GM10847 (cell line): ENCODE results near the gene C3orf62.
A peak's percentile ranks its signal among the peaks of the same experiment; 100 is the strongest.

Experiments
- POLR2A ChIP-seq: IDR thresholded peaks from 2 replicates; pipeline ENCODE4 v1.6.1; 2011; ENCODE audit not compliant: insufficient read length; ENCODE audit errors: extremely low read depth

Gene C3orf62

DNA sequence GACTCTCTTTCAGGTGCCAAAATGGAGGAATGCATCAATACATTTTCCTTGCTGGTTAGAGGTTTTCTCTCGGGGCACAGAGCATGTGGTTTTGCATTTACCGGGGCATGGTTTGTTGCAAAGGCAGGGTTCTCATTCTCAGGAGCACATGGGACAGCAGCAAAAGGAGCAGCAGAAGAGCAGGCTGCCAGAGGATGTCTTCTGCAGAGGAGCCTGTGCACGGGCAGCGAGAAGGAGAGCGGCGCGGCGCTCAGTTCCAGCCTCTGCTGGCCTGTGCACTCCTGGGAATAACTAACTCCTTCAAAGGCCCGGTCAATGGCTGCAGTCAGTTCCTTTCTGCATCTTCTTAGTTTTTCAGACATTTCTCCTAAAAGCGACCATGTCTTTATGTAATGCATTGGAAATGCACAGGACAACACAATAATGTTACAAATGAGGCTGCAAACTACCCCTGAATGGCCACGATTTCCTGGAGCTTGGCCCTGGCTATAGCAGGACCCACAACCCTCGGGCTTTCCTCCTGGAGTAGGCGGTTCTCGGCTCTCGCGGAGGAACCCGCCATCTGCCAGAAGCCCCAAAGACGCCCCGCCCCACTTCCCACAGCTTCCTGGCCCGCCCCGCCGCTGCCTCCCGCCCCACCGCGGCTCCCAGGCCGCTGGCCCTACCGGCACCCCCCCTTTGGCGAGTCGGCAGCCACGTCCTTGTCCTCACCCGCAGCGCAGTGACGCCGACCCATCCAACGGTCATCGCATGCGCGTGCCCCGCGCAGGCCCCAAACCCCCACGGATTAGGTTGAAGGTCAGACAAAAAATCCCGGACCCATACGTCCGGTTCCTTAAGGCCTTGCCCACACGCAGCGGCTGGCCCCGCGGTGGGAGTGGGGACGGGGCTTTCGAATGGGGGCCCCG, at the start of gene C3orf62:
C3orf62 (minus strand) TSS at position 758 of the 908 bp plus-strand sequence; CDS start at position 398, 360 bp downstream.
- peak; percentile 47 for TF ChIP-seq POLR2A

DNA sequence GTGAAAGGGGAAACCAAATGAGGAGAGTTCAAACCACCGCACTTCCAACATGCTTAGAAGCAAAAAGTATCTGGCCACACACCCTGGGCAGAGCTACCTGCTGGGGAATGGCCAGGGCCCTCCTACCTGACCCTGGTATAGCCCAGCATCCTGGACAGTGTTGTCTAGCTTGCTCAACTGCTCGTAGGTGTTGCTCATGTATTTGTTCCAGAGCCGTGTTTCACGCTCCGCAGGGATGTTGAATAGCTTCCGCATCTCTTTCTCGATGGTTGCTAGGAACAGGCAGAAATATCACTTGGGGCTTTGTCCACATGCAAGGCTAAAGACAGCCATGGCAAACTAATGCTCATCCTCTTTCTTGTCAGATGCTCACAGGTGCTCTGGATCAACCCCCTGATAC, 47.7 kb upstream of the C3orf62 start:
- no peak for TF ChIP-seq POLR2A

- no peak for TF ChIP-seq POLR2A
Measured at GRCh38 chr3:49316696-49317457, 39.8 kb upstream of the C3orf62 start.

DNA sequence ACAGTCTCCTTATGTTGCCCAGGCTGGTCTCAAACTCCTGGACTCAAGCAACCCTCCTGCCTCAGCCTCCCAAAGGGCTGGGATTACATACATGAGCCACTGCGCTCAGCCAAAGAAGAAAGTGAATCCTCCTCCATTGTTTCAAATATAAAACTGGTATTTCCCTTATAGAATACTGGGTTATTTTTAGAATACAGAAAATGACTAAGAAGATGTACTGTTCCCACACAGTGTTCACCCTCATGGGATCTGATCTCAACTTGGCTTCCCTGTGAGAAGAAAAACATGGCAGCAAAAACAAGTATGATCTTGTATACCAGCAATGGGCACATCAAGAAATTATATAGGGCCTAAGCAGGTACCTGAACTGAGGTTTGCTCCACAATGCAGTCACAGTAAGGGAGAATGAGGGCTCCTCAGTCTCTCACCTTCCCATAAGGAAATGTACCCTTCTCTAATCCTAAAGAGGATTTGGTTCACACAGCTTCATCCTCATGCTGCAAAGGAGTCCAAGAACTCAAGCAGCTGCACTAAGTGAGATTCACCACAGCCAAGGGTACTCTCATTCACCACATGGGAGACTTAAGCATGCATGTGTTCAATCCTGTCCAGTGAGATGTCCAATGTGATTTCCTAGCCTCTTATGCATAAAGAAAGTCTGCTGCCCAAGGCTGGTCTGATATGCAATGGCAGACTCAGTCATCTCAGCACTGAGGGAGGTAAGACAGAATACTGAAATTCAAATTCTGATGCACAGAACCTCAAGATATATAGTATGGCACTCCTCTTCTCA, 37.1 kb upstream of the C3orf62 start:
- TF ChIP-seq POLR2A, result no peak

DNA sequence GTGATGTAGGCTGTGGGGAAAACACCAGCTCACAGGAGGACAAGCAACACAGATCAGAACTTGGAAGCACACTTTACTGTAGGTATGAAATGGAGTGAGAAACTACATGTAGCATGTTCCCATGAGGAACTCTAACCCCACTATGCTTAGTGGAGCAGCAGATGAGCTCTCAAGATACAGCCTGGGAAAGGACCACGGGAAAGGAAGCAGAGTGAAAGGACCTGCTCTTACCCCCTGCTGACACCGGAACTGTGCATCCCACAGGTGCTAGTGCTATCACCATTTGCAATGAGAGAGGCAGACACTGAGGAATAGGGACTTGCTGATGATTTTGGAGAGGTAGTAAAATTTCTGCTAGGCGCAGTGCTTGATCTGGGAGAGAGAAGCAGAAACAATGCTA, 34.3 kb upstream of the C3orf62 start:
- no peak for TF ChIP-seq POLR2A

DNA sequence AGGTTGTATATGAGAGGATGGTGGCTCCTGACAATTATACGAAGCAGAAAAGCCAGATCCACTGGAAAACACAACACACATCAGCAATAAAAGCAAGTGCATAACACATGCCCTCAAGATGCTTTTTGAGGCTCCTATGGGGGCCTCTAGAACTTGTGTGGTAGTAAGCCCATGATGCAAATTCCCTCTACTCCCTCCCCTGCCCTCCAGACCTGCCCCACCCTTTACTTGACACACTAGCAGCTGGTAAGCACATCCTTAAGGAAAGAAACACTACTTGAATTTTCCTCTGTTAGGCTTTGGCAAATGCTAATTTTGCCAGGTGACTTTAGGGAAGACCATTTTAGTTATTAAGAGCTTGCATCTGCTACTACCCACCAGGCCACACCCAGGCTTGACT, 33.6 kb upstream of the C3orf62 start:
- TF ChIP-seq POLR2A, result no peak

- TF ChIP-seq POLR2A, result no peak
Measured at GRCh38 chr3:49305608-49306007, 28.6 kb upstream of the C3orf62 start.

GRCh38 chr3:49302613-49303012, 25.6 kb upstream of the C3orf62 start:
- no peak for TF ChIP-seq POLR2A

GRCh38 chr3:49300595-49300994, 23.6 kb upstream of the C3orf62 start:
- no peak for TF ChIP-seq POLR2A

DNA sequence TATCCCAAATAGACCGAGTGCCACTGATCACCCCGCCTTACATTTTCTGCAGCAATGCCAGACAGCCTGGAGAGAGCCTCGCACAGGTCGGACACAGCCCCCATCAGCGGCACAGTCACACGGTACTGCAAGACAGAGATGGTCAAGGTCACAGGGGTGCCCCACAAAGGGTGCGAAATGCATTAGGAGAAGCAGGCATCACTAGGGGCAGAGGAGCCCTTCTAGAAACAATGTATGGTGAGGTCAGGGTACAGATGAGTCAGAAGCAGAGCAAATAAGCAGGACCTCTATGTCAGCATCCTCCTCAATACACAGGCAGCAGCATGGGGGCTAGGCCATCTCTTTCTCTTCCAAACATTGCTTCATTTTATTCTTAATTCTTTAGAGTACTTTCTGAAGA, 21.5 kb upstream of the C3orf62 start:
- no peak for TF ChIP-seq POLR2A

DNA sequence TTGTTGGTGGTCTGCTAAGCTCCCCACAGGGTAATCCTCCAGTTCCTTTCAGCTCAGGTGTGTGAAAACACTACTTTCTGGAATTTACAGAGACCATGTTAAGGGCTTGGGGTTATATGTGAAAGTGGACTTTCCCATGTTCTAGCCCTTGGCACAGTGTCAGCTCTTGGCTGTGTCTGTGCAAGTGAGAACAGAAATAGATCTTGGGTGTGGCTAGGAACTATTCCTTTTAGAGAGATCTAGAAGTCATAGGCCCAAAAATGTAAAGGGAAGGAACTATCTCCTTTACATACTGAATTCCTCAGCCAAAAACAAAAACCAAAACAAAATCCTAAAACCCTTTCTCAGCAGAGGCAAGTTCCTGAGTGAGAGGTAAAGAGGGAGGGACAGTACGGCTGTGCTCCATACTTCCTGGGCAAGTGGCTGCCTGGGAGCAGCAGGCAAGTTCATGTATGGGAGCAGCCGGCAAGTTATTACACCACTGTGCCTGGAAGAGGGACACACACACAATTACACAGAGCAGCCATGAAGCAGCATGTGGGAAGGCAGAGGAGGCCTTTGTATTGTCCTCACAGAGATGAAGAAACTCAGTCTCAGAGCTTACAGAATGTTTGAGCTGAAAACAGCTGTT, 19.9 kb upstream of the C3orf62 start:
- TF ChIP-seq POLR2A, result no peak

GRCh38 chr3:49295489-49296058, 18.5 kb upstream of the C3orf62 start:
- TF ChIP-seq POLR2A, result no peak

DNA sequence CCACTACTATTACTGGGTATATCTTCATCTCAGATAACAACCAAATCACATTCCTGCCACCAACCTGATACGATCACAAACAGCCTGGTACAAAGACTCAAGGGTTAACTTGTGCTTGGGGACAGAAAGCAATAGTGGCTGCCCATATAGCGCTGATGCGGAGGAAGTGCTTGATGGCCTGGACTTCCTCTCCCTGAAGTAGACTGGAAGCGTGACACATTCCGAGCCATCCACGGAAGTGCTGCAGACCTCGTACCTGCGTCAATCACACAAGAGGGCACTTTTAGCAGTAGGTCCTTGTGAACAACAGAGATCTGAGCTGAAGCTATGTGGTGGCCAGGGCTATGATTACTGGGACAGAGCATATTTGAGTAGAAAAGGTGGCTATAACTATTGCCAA, 17.3 kb upstream of the C3orf62 start:
- no peak for TF ChIP-seq POLR2A

GRCh38 chr3:49283997-49284396, 7.0 kb upstream of the C3orf62 start:
- no peak for TF ChIP-seq POLR2A

DNA sequence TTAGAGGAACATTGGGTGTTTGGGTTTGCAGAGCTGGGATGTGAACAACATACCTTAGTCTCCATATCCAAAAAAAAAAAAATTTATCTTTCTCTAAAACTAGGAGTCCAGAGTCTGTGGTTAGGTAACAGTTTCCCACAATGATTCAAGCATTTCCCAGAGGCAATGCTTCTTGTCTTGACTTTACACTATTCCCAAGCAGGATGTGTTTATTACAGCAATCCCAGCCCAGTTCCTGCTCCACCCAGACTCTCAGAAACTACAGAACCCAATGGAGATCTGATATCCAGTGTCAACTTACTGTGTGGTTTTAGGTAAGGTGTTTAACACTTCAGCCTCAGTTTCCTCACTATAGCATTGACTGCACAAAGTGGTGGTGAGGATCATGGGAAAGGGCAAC, 2.3 kb upstream of the C3orf62 start:
- no peak for TF ChIP-seq POLR2A
